ENCODE measurements around the gene ZNF681.
"Not testable (repeated sequence)": the region's sequence is repeated elsewhere in the genome, so short reads cannot be mapped to it uniquely, and the experiment has no call there.

Gene ZNF681

GRCh38 chr19:23772675-23773063 is 14.0 kb upstream of the ZNF681 start:
- DNase-seq = no peak

DNA sequence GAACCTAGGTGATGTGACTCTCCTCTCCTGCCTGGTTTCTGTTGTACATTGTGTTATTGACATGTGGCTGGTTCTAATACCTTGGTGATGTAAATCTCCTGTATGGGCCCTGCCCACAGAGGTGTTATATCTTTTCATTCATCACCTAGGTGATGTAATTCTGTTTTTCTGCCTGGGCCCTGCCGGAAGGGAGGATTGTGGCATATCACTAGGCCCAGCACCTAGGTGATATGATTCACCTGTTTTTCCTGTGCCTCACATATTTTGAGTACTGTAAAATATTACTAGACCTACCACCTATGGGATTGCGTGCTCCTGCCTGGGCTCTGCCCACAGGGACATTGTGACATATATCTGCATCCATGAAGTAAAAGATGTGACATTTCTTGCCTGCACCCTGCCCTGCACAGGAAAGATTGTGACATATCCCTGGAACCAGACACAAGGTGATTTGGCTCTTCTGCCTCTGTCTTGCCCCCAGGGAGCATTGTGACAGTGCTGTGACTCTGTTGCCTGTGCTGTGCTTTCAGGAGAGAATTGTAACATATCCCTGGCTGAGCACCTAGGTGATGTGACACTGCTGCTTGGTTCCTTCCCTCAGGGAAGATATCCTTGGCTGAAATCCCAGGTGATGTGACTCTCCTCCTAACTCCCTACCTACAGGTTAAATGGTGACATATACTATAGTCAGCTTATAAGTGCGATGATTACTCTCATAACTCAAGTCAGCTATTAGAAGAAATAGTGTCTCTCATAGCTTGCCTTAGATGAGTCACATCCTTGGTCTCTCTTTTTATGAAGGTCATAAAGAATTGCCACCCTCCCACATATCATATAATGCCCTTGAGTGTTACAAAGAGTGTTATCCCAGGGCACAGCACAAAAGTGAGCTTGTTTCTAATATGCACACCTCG is 13.3 kb upstream of the ZNF681 start:
- DNase-seq = no peak

DNA sequence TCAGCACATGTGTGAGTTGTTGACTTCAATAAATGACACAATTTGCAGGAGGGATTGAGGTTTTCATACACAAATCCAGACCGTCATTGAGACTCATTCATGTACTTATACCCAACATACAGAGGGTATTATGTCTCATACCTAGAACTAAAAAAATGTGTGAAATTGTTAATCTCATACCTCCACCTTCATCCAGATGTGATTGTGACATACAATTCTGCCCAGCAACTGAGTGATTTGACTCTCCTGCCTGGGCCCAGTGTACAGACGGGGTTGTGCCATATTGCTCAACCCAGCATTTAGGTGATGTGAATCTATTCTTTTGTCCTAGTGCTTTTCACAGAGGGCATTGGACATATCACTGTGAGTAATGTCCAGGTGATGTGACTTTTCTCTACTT is 12.6 kb upstream of the ZNF681 start:
- DNase-seq = no peak

DNA sequence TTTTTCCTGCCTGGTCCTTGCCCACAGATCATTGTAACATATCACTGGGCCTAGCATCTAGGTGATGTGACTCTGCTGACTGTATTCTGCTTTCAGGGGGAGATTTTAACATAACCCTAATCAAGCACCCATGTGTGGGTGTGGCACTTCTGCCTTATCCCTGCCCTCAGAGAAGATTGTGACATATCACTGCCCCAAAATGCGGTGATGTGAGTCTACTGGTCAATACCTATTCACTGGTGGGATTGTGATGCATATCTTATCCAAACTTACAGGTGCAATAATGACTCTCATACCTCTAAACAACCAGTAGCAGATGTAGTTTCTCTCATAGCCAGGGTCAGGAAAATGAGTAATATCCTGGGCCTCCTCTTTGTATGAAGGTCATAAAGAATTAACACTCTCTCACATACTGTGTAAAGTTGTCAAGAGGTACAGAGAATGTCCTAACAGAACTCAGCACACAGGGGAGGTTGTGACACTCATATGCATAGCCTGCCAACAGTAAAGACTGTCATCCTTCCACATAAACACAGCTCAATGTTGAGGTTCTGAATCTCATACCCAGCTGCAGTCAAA is 12.1 kb upstream of the ZNF681 start:
- DNase-seq = no peak

- DNase-seq = no peak
These were observed 11.2 kb upstream of the ZNF681 start for GRCh38 chr19:23769691-23770468.

- DNase-seq = no peak
These were observed 8.3 kb upstream of the ZNF681 start for GRCh38 chr19:23766951-23767350.

DNA sequence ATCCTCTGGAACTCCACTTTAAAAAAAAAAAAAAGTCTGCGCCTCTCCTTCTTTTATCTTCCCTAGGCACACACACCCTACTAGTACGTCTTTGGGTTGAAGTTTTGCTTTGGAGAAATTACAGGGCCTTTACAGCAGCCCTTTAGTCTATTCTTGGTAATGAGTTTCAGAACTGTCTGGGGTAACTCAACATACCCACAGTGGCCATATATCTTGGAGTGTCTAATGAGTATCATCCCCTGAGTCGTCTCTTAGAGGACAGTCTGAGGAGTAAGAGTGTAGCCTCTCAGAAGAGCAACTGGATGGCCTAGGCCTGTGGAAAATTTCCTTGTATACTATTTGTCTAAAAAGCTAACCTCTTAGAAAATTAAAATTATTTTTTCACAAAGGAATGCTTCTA is 6.1 kb upstream of the ZNF681 start:
- DNase-seq = no peak

GRCh38 chr19:23762884-23763711 is 4.4 kb upstream of the ZNF681 start:
- peak; percentile 87 for DNase-seq

- DNase-seq = no peak
These were observed 3.8 kb upstream of the ZNF681 start for GRCh38 chr19:23762548-23762883.

DNA sequence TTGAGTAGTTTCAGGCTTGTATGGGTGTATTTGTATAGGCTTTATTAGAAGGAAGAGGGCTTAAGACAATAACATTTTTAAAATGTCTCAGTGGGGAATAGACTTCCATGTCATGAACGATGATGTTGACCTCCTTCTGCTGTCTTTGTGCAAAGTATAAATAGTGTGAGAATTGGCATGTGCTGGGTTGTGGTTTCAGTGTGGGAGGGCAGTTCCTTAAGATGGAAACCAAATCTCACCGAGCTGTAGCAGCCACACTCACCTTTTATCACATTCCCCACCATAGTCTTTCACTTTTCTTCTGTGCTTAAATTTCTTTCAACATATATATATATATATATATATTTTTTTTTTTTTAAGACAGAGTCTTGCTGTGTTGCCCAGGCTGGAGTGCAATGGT is 1.6 kb upstream of the ZNF681 start:
- DNase-seq = peak; percentile 19

- DNase-seq = not testable (repeated sequence)
These were observed 15.0 kb downstream of the ZNF681 start for GRCh38 chr19:23743633-23744232.

GRCh38 chr19:23730729-23731465 is 27.8 kb downstream of the ZNF681 start:
- DNase-seq = not testable (repeated sequence)

DNA sequence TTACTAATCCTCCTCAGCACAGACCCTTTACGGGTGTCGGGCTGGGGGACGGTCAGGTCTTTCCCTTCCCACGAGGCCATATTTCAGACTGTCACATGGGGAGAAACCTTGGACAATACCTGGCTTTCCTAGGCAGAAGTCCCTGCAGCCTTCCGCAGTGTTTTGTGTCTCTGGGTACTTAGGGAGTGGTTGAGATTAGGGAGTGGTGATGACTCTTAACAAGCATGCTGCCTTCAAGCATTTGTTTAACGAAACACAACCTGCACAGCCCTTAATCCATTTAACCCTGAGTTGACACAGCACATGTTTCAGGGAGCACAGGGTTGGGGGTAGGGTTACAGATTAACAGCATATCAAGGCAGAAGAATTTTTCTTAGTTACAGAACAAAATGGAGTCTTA is 34.5 kb downstream of the ZNF681 start:
- DNase-seq = not testable (repeated sequence)

- DNase-seq = no peak
These were observed 39.9 kb downstream of the ZNF681 start for GRCh38 chr19:23718802-23719201.

- no peak for DNase-seq
These were observed 41.9 kb downstream of the ZNF681 start for GRCh38 chr19:23716792-23717191.

GRCh38 chr19:23709347-23709746 is 49.3 kb downstream of the ZNF681 start:
- DNase-seq = no peak

DNA sequence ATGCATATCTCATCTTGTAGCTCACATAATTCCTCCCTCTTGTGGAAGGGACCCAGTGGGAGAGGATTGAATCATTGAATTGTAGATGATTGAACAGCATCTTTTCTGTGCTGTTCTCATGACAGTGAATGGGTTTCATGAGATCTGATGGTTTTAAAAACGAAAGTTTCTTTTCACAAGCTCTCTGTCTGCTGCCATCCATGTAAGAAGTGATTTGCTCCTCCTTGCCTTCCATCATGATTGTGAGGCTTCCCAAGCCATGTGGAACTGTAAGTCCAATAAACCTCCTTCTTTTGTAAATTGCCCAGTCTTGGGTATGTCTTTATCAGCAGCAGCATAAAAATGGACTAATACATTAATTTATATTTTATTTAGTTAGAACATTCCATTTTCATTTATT is 52.0 kb downstream of the ZNF681 start:
- no peak for DNase-seq

- DNase-seq = no peak
These were observed 59.2 kb downstream of the ZNF681 start for GRCh38 chr19:23699521-23699860.

DNA sequence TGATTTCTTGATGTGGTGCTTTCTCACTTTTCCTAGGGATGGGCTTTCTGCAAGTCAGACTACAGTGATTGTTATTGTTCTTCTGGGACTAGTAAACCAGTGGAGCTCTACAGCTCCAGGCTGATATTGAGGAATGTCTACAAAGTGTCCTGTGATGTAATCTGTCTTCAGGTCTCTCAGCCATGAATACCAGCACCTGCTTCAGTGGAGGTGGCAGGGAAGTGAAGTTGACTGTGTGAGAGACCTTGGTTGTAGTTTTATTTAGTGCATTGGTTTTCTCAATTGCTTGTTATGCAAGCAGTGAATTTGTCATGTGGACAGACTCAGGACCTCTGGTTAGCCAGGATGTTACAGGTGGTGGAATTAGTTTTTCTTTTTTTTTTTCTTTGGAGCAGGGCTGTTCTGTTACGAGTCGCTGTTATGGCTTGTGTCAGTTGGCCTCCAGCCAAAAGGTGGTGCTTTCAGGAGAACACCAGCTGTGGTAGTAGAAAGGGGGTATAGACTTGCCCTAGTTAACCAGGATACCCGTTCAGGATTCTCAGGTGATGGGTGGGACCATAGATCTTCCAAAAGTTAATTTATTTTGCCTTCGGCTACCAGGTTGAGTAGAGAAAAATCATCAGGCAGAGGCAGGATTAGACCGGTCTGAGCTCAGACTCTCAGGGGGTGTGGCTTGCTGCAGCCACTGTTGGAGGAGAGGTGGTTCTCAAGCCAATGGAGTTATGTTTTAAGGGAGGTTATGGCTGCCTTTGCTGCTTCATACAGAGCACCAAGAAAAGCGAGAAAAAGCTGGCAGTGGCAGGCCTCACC is 59.8 kb downstream of the ZNF681 start:
- no peak for DNase-seq

GRCh38 chr19:23692937-23693336 is 65.8 kb downstream of the ZNF681 start:
- DNase-seq = not testable (repeated sequence)

All from CD4-positive, alpha-beta T cell treated with Interleukin-12 subunit alpha and Interleukin-12 subunit beta, for 1 hour (primary cell).